Panc1 (cell line): ENCODE measurements around the gene TMEM271. TPM values are rescaled to one million over a fixed set of nuclear protein-coding genes. Genes with fewer than 3 reads are reported as not detected.

ENCODE experiments used
- ATAC-seq: fragments of 200-7000 bp; cut with Tn5 transposase; 2 replicates; pipeline ENCODE4 v1.9.1; 2020; ENCODE audit warnings: mild to moderate bottlenecking, moderate library complexity
- BruUV-seq: library from RNA; stranded (reverse); fragments of 400-500 nt; replicated peaks from 2 replicates; lab custom pipeline; 2021; lab: Mats Ljungman, UMichigan
- CTCF ChIA-PET: fragments of 300-600 bp; sonication (Branson Sonifier 250); formaldehyde crosslinking; loops from one replicate; lab custom pipeline; 2022; ENCODE audit warnings: antibody characterized with exemption; lab: Charles Lee
- POLR2A ChIA-PET: fragments of 300-600 bp; sonication (Branson Sonifier 250); formaldehyde crosslinking; loops from one replicate; lab custom pipeline; 2022; ENCODE audit warnings: antibody characterized with exemption; lab: Charles Lee
- DNase-seq: peaks from one replicate; pipeline ENCODE4 v3.0.0-alpha.2; 2010; ENCODE audit warnings: low read depth, low spot score
- H3K27ac ChIP-seq: 2 replicates; pipeline ENCODE4 v1.5.1; 2011; ENCODE audit warnings: mild to moderate bottlenecking, low read length, inconsistent platforms
- H3K27me3 ChIP-seq: fragments of 200-500 bp; sonication (Bioruptor generic); 2 replicates; pipeline ENCODE4 v1.6.0; 2014; ENCODE audit warnings: low read length, inconsistent platforms; ENCODE audit not compliant: control insufficient read depth, insufficient read depth
- H3K36me3 ChIP-seq: fragments of 200-500 bp; sonication (Bioruptor generic); 2 replicates; pipeline ENCODE4 v1.5.1; 2014; ENCODE audit warnings: inconsistent platforms, mild to moderate bottlenecking, low read length, moderate library complexity; ENCODE audit not compliant: control insufficient read depth, insufficient read depth
- H3K4me1 ChIP-seq: 2 replicates; pipeline ENCODE4 v1.5.1; 2011; ENCODE audit warnings: inconsistent platforms, mild to moderate bottlenecking, low read length, moderate library complexity; ENCODE audit not compliant: control insufficient read depth, insufficient read depth
- H3K4me3 ChIP-seq, 2 experiments: 2 replicates each; pipeline ENCODE4 v1.5.1; 2011 to 2012; ENCODE audit warnings: low read depth in 2 of 2, low read length in 2 of 2, mild to moderate bottlenecking in 2 of 2, inconsistent platforms in 1 of 2, moderate library complexity in 1 of 2
- H3K9me3 ChIP-seq: fragments of 200-500 bp; sonication (Bioruptor generic); 2 replicates; pipeline ENCODE4 v1.5.1; 2014; ENCODE audit warnings: low read depth, mild to moderate bottlenecking, inconsistent platforms, low read length, moderate library complexity; ENCODE audit not compliant: control insufficient read depth, insufficient read depth
- CTCF ChIP-seq: fragments of 450-650 bp; IDR thresholded peaks from 2 replicates; pipeline ENCODE4 v1.5.1; 2017; ENCODE audit warnings: mild to moderate bottlenecking
- POLR2AphosphoS5 ChIP-seq: IDR thresholded peaks from 2 replicates; pipeline ENCODE4 v1.6.1; 2012; ENCODE audit warnings: mild to moderate bottlenecking, low read depth, low read length, moderate library complexity
- REST ChIP-seq, 2 experiments: IDR thresholded peaks; 2 replicates each; pipeline ENCODE4 v1.6.1; 2011 to 2012; ENCODE audit warnings: low read depth in 2 of 2, control low read depth in 1 of 2, low read length in 1 of 2, mild to moderate bottlenecking in 1 of 2, moderate library complexity in 1 of 2; ENCODE audit not compliant: insufficient read depth in 1 of 2
- SIN3A ChIP-seq: IDR thresholded peaks from 2 replicates; pipeline ENCODE4 v1.6.1; 2012; ENCODE audit warnings: low read depth, mild to moderate bottlenecking, low read length, moderate library complexity, borderline replicate concordance; ENCODE audit not compliant: insufficient read depth
- TCF7L2 ChIP-seq: IDR thresholded peaks from 2 replicates; pipeline ENCODE4 v1.6.1; 2011; ENCODE audit warnings: mild to moderate bottlenecking, low read depth, low read length, inconsistent platforms
- in situ Hi-C: cut with HindIII; loops from 2 replicates; pipeline ENCODE4 v1.10.0; 2016; ENCODE audit warnings: low sequenced_read_pairs, low pct_unique_long_range_greater_than_20kb
- intact Hi-C: fragments of 100-400 bp; cut with micrococcal nuclease; formaldehyde crosslinking; loops from one replicate; pipeline ENCODE4 v1.10.0; 2022; ENCODE audit not compliant: unreplicated experiment
- total RNA-seq: library from RNA; stranded (reverse); gene quantifications from one replicate; pipeline ENCODE4 v1.2.1, GENCODE V29; 2021; ENCODE audit not compliant: unreplicated experiment

Gene TMEM271
- total RNA-seq, 1 experiment from 2014 or later = not detected

GRCh38 chr4:612052-612748 is 36.1 kb upstream of the TMEM271 start:
- Histone ChIP-seq H3K9me3 (no peaks in the 10 kb centered on the region), H3K4me1 (peaks cover 9% of the 10 kb centered on the region), H3K36me3 (no peaks in the 10 kb centered on the region), H3K27me3 (no peaks in the 10 kb centered on the region), H3K27ac (no peak overlapping the region), H3K4me3 (no peak overlapping the region)
- no TSS peak for BruUV-seq
- TF ChIP-seq SIN3A (no peak), POLR2AphosphoS5 (no peak)
- in situ Hi-C loops (no loop called here), intact Hi-C loops (no loop called here)
- ATAC-seq (no peak), DNase-seq (no peak)
- POLR2A ChIA-PET = no interaction called here
- CTCF ChIA-PET = interaction anchor here (0.9 kb wide), 1 partner anchor 10 kb away, joined by 15 read pairs; no protein-coding TSS in a partner anchor

- CTCF ChIA-PET = no interaction called here
- H3K27ac ChIP-seq = no peak overlapping the region
- intact Hi-C loops = no loop called here
These were observed 34.5 kb upstream of the TMEM271 start for GRCh38 chr4:610411-611261.

More at GRCh38 chr4:610411-611261, 34.5 kb upstream of the TMEM271 start:
- in situ Hi-C loops = no loop called here
- no peaks in the 10 kb centered on the region for H3K9me3 ChIP-seq
- H3K4me3 ChIP-seq = no peak overlapping the region
- peaks cover 9% of the 10 kb centered on the region for H3K4me1 ChIP-seq
- DNase-seq = peak; percentile 27
- ATAC-seq = peak; percentile 82
- no peaks in the 10 kb centered on the region for H3K27me3 ChIP-seq
- POLR2A ChIA-PET = no interaction called here
- H3K36me3 ChIP-seq = no peaks in the 10 kb centered on the region
- TF ChIP-seq TCF7L2 (no peak), SIN3A (no peak), POLR2AphosphoS5 (no peak), CTCF (no peak), REST (IDR thresholded peaks at IDR 0.05; ENCODE audit: insufficient read depth in 1 of 2, low read depth in 2 of 2, low read length in 1 of 2) (no peak)
- BruUV-seq = no TSS peak
